Measurements from ENCODE around the gene R3HDML.
"Not testable (repeated sequence)": the region's sequence is repeated elsewhere in the genome, so short reads cannot be mapped to it uniquely, and the experiment has no call there.

The R3HDML gene

DNA sequence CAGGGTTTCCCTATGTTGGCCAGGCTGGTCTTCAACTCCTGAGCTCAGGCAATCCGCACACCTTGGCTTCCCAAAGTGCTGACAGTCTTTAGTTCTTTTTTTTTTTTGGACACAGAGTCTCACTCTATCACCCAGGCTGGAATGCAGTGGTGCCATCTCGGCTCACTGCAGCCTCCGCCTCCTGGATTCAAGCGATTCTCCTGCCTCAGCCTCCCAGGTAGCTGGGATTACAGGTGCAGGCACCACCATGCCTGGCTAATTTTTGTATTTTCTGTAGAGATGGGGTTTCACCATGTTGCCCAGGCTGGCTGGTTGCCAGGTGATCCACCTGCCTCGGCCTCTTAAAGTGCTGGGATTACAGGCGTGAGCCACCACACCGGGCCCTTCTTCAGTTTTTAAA is 9.1 kb upstream of the R3HDML start:
- not testable (repeated sequence) for H3K4me3 ChIP-seq (ENCODE audit: low read depth, low read length)

DNA sequence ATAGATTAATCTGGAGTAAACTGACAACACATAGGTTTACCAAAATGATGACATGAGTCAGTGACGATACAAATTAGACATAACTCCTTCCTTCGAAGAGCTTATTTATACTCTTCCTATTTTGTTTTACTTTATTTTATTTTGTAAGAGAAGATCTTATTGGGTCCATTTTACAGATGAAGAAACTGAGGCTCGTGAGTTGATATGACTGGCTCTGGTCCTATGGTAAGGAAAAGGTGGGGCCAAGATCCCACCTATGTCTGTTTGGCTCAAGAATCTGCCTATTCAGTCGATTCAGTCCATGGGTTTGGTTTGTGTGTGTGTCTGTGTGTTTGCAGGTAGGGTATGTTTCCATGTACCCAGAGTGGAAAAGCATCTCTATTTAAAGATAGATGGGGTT is 8.4 kb upstream of the R3HDML start:
- H3K4me3 ChIP-seq (ENCODE audit: low read depth, low read length), result no peak overlapping the region

DNA sequence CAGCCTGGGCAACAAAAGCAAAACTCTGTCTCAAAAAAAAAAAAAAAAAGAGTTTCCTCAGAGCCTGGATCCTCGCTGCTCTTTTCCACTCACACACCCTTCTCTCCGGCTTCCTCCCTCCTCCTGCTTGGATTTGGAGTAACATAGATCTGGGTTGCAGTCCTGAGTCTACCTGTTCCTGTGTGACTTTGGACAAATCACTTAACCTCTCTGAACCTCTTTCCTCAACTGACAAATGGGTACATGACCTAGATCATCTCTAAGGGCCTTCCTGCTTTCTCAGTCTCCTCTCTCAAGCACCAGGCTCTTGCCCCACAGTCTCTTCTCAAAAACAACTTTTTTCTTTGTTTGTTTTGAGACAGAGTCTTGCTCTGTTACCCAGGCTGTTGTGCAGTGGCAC is 5.6 kb upstream of the R3HDML start:
- no peak overlapping the region for H3K4me3 ChIP-seq (ENCODE audit: low read depth, low read length)

DNA sequence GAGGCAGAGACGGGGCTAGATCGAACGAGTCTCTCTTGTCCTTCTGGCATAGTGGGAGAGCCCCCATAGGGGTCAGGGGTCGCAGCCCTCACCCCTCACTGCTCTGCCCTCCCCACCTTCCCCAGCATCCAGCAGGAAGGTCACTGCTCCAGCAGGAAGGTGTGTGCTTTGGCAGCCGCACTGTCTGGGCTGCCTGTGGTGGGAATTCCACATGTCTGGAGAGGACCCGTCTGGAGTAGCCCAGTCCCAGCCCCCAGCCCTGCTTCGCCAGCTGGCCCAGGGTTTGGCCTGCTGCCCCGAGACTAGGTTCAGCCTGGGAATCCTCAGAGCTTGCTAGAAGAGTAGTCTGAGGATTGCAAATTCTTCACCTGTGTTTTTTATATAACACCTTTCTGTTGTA is 2.5 kb upstream of the R3HDML start:
- H3K4me3 ChIP-seq (ENCODE audit: low read depth, low read length), result no peak overlapping the region

DNA sequence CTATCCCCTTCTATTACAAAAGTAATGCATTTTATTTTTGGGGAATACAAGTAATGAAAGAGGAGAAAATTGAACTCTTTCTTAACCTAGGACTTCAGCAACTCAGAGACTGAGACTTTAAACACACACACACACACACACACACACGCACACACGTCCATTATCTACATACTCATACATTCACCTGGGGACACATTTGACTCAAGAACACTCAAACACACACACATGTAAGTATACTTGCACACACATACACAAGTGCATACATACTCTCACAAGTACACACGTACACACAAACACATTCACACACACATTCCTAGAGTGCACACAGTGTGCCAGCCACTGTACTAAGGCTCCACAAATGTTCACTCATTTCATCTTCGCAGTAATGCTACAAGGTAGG is 2.1 kb upstream of the R3HDML start:
- H3K4me3 ChIP-seq (ENCODE audit: low read depth, low read length), result no peak overlapping the region

DNA sequence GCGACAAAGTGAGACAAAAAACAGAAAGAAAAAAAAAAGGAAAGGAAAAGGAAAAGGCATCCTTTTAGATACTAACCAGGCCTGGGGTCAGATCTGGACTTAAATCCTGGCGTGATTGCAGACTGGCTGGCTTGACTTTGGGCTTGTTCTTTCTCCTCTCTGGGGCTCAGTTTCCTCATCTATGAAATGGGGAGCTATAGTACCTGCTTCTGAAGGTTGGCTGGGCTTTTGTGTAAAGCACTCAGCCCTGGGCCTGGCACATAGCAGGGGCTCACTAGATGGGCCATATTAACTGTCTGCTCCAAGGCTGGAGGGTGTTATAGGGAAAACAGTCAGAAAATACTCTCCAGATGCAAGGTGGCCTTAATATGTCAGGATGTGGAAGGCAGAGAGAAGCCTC is 1.2 kb upstream of the R3HDML start:
- H3K4me3 ChIP-seq (ENCODE audit: low read depth, low read length), result no peak overlapping the region

DNA sequence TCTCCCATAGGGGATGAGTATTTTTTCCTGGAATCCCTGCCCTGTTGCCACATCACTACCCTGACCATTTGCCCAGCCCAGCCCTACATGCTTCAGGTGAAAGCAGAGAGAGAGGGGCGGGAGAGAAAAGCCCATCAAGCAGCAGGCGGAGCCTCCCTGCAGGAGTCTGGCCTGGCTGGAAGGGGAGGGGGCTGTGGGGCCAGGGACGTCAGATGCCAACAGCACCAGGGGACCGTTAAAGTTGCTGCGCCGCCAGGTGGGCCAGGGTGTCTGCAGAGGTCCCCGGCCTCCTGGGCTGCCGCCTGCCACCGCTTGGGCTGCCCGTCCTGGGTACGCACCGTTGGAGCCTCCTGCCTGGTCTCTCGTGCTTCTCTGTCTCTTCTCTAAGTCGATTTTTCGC is 757 bp upstream of the R3HDML start:
- H3K4me3 ChIP-seq (ENCODE audit: low read depth, low read length), result no peak overlapping the region

DNA sequence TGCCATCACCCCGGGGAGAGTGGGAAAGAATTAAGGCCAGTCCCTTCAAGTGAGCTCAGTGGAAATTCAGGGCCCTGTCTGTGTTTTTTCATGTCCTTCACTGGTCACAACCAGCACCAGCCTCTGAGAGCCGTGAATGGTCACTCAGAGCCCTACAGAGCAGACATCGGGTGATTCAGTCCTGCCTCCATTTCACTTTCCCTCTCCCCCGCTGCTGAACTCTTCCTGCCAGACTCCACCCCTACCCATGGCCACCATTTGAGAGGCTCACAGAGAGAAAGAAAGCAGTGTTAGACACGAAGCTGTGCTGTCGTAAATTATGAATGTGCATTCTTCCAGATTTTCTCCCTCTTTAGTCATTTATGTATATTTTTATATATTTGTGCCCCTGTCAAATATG is 5.4 kb downstream of the R3HDML start:
- no peak overlapping the region for H3K4me3 ChIP-seq (ENCODE audit: low read depth, low read length)

DNA sequence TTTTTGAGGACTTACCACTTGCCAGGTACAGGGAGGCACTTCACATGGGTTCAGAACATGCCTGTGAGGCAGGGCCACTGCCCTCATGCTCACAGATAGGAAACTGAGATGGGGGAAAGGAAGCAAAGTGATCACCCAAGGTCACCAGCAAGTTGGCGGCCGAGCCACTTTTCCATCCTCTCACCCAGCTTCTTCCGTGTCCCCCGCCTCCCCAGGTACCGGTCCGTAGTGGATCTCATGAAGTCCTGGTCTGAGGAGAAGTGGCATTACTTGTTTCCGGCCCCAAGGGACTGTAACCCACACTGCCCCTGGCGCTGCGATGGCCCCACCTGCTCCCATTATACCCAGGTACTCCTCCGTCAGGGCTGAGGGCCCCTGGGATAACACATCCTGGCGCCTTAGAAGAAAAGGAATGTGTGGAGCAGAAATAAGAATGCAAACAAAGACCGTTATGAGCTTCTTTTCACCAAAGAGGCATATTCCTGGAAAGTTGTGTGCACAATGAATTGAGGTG is 6.4 kb downstream of the R3HDML start:
- no peak overlapping the region for H3K4me3 ChIP-seq (ENCODE audit: low read depth, low read length)

DNA sequence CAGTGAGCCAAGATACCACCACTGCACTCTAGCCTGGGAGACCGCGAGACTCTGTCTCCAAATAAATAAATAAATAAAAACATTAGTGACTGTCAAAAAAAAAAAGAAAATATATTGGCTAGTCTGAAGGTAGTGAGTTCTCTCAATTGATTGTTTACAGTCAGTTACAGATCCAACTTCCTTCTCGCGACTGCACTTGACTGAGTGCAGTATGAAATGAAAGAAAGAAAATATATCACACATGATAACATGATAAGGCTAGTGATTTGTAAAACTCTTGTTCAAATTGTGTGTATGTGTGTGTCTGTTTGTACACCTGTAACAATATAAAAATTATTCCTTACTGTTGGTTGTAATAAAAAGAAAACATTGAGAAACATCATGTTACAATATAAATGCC is 7.9 kb downstream of the R3HDML start:
- no peak overlapping the region for H3K4me3 ChIP-seq (ENCODE audit: low read depth, low read length)

DNA sequence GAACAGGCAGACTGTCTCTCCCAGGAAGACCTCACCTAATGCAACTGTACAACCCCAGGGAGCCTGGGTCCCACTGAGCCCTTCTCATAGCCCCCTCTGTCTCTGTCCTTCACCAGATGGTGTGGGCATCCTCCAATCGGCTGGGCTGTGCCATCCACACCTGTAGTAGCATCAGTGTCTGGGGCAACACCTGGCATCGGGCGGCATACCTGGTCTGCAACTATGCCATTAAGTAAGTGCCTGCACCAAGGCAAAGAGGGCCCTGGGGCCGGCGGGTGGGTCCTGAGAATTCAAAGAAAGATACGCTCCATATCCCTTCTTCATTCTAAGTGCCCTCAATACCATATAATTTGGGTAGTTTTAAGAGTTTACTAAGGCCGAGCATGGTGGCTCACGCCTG is 8.3 kb downstream of the R3HDML start:
- H3K4me3 ChIP-seq (ENCODE audit: low read depth, low read length), result no peak overlapping the region

DNA sequence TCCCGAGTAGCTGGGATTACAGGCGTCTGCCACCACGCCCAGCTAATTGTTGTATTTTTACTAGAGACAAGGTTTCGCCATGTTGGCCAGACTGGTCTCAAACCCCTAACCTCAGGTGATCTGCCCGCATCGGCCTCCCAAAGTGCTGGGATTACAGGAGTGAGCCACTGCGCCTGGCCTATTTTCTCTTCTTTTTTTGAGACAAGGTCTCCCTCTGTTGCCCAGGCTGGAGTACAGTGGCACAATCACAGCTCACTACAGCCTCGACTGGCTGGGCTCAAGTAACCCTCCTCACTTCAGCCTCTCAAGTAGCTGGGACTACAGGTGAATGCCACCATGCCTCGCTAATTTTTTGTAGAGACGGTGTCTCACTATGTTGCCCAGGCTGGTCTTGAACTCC is 9.1 kb downstream of the R3HDML start:
- not testable (repeated sequence) for H3K4me3 ChIP-seq (ENCODE audit: low read depth, low read length)

DNA sequence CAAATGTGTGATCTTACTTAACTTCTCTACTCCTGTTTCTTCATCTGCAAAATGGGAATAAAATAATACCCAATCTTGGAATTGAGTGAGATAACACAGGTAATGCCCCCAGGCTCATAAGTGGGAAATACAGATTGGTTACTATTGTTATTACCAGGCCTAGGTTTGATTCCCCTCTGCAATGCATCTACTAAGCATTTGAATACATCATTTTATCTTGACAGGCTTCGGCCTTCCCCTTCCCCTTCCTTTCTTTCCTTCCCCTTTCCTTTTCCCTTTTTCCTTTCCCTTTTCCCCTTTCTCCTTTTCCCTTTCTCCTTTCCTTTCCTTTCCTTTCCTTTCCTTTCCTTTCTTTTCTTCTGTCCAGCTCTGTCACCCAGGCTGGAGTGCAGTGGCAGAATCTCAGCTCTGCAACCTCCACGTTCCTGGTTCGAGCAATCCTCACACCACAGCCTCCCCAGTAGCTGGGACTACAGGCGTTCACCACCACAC is 11.4 kb downstream of the R3HDML start:
- H3K4me3 ChIP-seq (ENCODE audit: low read depth, low read length), result no peak overlapping the region

DNA sequence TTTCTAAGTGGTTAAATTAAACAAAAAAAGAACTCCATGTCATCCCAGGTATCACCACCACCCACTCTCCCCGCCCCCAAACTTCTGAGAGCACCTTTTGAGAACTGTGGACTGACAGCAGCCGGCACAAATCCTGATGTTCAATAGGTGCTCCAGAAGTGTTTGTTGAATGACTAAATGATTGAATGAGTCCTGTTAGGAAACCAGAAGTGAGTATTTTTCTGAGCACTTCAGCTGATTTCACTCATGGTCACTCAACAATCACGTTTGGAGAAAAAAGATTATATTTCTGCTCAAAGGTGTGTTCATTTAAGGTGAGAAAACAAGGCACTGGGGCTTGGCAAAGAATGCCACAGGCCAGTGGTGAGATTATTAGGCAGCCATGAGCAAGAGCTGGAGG is 12.5 kb downstream of the R3HDML start:
- H3K4me3 ChIP-seq (ENCODE audit: low read depth, low read length), result no peak overlapping the region

DNA sequence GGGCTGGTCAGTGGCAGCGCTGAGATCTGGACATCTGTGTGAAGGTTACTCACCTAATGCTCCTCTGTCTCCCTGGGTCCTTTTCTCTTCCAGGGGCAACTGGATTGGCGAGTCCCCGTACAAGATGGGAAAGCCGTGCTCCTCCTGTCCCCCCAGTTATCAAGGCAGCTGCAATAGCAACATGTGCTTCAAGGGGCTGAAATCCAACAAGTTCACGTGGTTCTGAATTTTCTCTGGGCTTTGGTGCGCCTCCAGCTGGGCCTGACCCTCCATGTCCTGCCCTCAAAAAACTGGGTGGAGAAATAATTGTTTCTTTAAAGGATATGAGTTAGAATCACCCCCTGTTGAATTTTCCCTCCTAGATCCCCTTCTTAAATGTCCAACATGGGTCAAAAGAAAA is 13.7 kb downstream of the R3HDML start:
- no peak overlapping the region for H3K4me3 ChIP-seq (ENCODE audit: low read depth, low read length)

DNA sequence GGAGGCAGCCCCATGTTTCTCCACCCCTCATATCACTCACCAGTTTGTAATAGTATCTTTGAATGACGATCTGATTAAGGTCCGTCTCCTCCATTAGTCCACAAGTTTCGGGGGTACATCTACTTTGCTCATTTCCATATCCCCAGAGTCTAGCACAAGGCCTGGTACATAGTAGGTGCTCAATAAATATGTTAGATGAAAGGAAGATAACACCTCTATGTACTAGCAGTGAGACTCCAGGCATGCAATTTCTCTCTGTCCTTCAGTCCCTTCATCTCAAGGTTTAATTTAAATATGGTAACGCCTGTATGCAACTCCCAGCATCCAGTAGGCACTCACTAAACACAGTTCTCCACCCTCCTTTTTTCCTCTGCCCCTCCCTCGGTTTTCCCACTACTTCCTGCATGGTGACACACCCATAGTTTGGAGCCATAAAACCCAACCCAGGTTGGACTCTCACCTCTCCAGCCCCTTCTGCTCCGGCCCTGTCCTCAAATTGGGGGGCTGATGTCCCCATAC is 18.2 kb downstream of the R3HDML start:
- H3K4me3 ChIP-seq (ENCODE audit: low read depth, low read length), result no peak overlapping the region

DNA sequence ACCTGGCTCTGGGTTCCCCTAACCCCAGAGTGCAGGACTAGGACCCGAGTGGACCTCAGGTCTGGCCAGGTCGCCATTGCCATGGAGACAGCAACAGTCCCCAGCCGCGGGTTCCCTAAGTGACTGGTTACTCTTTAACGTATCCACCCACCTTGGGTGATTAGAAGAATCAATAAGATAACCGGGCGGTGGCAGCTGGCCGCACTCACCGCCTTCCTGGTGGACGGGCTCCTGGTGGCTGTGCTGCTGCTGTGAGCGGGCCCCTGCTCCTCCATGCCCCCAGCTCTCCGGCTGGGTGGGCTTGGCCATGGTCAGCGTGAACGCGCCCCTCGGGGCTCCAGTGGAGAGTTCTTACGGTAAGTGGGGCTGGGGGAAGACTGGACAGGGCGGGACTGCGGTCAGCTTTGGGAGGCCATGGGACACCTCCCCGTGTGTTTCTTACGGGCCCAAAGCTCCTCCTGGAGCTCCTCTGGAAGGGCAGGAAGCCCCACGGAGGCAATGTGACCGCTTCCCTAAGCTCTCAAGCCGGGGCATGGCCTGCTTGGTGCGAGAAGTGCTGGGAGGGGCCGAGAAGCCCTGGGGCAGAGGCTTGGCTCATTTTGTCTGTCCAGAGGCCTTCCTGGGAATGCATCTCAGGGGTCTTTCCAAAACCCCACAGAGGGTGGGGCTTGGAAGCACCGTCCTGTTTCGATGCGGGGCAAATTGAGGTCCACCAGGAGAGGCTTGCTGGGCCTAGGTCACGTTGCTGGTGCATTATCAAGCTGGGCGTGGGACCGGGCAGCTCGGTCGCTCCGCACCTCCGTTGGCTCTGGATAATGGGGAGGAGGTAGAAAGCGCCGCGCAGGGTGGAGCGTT is 18.9 kb downstream of the R3HDML start, which contains the start of gene HNF4A:
Gene HNF4A, plus strand, starts transcription at position 202 of the 855 bp plus-strand sequence. Its CDS starts 106 bp downstream, at position 308.
- H3K4me3 ChIP-seq (ENCODE audit: low read depth, low read length), result no peak within 1 kb of the TSS

DNA sequence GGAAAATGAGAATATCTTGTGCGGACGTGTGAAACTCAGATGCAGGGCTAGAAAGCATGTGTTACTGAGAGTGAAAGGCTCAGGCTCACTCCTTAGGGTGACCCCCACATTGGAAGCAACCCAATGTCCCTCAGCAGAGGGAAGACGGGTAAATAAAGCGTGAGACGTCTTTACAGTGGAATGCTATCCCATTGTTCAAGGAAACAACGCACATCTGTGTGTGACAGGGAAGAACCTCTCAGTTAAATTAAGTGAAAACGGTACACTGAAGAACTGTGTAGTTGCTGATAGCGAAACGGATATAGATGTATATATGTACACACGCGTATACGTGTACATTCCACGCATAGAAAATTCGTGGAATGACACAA is 19.5 kb downstream of the R3HDML start:
- no peak overlapping the region for H3K4me3 ChIP-seq (ENCODE audit: low read depth, low read length)

DNA sequence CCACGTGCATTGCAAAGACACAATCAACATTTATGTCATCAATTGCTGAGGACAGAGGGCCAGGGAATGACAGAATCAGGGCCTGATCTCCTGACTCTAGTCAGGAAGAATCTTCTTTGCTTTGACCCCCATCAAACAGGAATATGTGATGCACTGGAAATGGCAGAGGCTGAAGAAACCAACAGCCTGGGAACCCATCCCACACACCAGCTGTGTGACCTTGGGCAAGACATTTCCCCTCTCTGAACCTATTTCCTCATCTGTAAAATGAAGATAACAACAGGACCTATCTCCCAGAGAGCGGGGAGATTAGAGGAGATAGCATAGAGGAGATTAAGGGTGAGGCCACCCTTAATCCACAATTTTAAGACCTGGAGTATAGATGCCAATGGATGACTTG is 20.2 kb downstream of the R3HDML start:
- H3K4me3 ChIP-seq (ENCODE audit: low read depth, low read length), result no peak overlapping the region

DNA sequence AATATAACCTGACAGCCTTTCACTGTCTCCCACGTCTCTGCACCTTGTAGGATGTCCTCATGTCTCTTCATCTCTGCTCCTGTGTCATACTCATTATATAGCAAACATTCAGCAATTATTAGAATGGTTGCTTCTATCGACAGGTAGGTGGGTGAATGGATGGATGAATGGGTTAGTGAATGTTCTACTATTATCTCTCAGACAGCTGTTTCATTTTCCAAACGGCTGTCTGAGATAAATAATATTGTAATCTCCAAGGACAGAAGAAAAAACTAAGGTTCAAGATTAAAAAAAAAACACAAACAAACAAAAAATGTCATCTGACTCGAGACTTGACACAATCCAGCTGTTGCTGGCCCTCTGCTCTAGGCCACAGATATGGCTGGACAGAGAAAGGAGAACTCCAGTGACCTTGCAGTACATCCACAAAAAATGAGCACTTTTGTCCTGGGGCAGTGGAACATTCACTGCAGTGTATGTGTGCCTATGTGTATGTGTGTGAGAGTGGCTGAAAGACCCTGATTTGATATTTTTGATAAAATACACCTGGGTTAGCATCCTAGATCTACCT is 20.8 kb downstream of the R3HDML start:
- H3K4me3 ChIP-seq (ENCODE audit: low read depth, low read length), result no peak overlapping the region

DNA sequence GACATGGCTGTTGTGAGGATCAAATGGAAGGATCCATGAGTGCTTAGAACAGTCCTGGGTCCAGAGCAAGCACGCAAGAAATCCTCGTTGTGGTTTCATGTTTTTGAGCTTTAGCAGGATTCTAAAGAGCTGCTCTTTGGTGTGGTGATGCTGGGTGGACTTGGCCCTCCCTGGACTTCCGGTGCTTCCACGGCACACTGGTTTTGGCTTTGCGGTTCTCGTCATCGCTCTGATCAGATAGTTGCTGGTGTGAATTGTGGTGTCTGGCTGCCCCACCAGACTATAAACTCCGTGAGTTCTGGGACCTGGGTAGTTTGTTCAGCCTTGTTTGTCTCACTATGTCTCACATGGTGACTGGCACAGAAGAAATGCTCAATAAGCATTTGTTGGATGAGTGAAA is 21.9 kb downstream of the R3HDML start:
- H3K4me3 ChIP-seq (ENCODE audit: low read depth, low read length), result no peak overlapping the region

DNA sequence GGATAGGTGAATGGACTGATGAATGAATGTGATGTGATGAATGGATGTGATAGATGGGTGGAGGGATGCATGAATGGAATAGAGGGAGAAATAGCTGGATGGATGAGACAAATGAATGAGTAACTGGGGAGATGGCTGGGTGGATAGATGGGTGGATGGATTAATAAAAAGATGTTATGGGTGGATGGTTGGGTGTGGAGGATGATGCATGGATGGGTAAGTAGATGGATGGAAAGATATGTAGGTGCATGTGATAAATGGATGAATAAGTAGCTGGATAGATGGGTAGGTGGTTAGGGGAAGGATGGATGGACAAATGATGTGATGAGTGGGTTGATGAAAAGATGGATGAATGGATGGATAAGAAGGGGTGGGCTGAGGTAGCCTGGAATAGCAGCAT is 23.4 kb downstream of the R3HDML start:
- no peak overlapping the region for H3K4me3 ChIP-seq (ENCODE audit: low read depth, low read length)
